A549 (cell line): ENCODE data around the gene CADM2. TPM values are rescaled to one million over a fixed set of nuclear protein-coding genes. Genes with fewer than 3 reads are reported as not detected.

ENCODE experiments used
- ATAC-seq, 2 experiments: fragments of 200-7000 bp in 1 of 2; fragments of >200 bp in 1 of 2; cut with Nextera tagmentation in 1 of 2; cut with Tn5 transposase in 1 of 2; 3 replicates each; pipeline versions ENCODE4 v1.8.0 to v1.9.1; 2018 to 2020; ENCODE audit warnings: mild to moderate bottlenecking in 1 of 2, moderate library complexity in 1 of 2
- CTCF ChIA-PET: fragments of 300-600 bp; sonication (Branson Sonifier 250); formaldehyde crosslinking; extraction: SDS; loops from one replicate; lab custom pipeline; 2021; ENCODE audit warnings: antibody characterized with exemption, inconsistent platforms; lab: Yijun Ruan, JAX
- POLR2A ChIA-PET: fragments of 350-600 bp; formaldehyde crosslinking; extraction: SDS; loops from one replicate; lab custom pipeline; 2021; ENCODE audit warnings: antibody characterized with exemption, inconsistent platforms; lab: Yijun Ruan, JAX
- DNase-seq, 2 experiments: peaks; one replicate each; pipeline versions ENCODE4 v3.0.0 to v3.0.0-alpha.2; 2011 to 2016; ENCODE audit warnings: low read depth in 1 of 2, low spot score in 1 of 2
- FAIRE-seq: peaks from 2 replicates; lab custom pipeline; 2011; peaks lifted over from hg19 to GRCh38; lab: Jason Lieb, UNC
- H3K27ac ChIP-seq, 2 experiments: fragments of >200 bp; sonication (Bioruptor Twin); formaldehyde crosslinking; 3 replicates each; pipeline ENCODE4 v1.5.1; 2016 to 2017
- H3K4me1 ChIP-seq: fragments of >200 bp; sonication (Bioruptor Twin); formaldehyde crosslinking; 3 replicates; pipeline ENCODE4 v1.6.1; 2016
- H3K4me2 ChIP-seq: fragments of >200 bp; sonication (Bioruptor Twin); formaldehyde crosslinking; 3 replicates; pipeline ENCODE4 v1.6.1; 2016
- H3K4me3 ChIP-seq: fragments of >200 bp; sonication (Bioruptor Twin); formaldehyde crosslinking; 3 replicates; pipeline ENCODE4 v1.5.1; 2016
- H3K9me3 ChIP-seq: fragments of >200 bp; sonication (Bioruptor Twin); formaldehyde crosslinking; 3 replicates; pipeline ENCODE4 v1.6.1; 2016
- CBX2 ChIP-seq: fragments of 200-600 bp; sonication (generic); IDR thresholded peaks from 2 replicates; pipeline ENCODE4 v1.6.1; 2016; ENCODE audit warnings: low read depth, mild to moderate bottlenecking, borderline replicate concordance
- CBX8 ChIP-seq: fragments of 200-600 bp; sonication (generic); IDR thresholded peaks from 2 replicates; pipeline ENCODE4 v1.6.1; 2016
- CHD2 ChIP-seq: fragments of 150-350 bp; IDR thresholded peaks from 2 replicates; pipeline ENCODE4 v1.6.1; 2014; ENCODE audit warnings: low read length; ENCODE audit not compliant: partially characterized antibody
- CTCF ChIP-seq: fragments of >200 bp; sonication (Bioruptor Twin); formaldehyde crosslinking; IDR thresholded peaks from 3 replicates; pipeline ENCODE4 v1.5.1; 2016
- ESRRA ChIP-seq: fragments of 150-350 bp; IDR thresholded peaks from 2 replicates; pipeline ENCODE4 v1.6.1; 2014; ENCODE audit warnings: mild to moderate bottlenecking, low read length, borderline replicate concordance
- FOSB ChIP-seq: fragments of 250-450 bp; sonication (Bioruptor Pico); IDR thresholded peaks from 2 replicates; pipeline ENCODE4 v1.5.0; 2020; ENCODE audit warnings: mild to moderate bottlenecking, moderate library complexity
- HDAC2 ChIP-seq: fragments of 200-600 bp; sonication (generic); IDR thresholded peaks from 2 replicates; pipeline ENCODE4 v1.6.1; 2016
- HES2 ChIP-seq: fragments of >200 bp; sonication (Bioruptor Twin); formaldehyde crosslinking; IDR thresholded peaks from 2 replicates; pipeline ENCODE4 v1.6.1; 2016
- HOXA7 ChIP-seq: fragments of 250-450 bp; sonication (Bioruptor Pico); IDR thresholded peaks from 2 replicates; pipeline ENCODE4 v1.5.0; 2020; ENCODE audit warnings: mild to moderate bottlenecking, moderate library complexity
- HOXB13 ChIP-seq: fragments of 250-450 bp; sonication (Bioruptor Pico); IDR thresholded peaks from 2 replicates; pipeline ENCODE4 v1.5.0; 2020; ENCODE audit warnings: low read depth, mild to moderate bottlenecking, moderate library complexity
- HOXB5 ChIP-seq: fragments of 250-450 bp; sonication (Bioruptor Pico); IDR thresholded peaks from 2 replicates; pipeline ENCODE4 v1.5.0; 2020; ENCODE audit warnings: mild to moderate bottlenecking, moderate library complexity
- JUN ChIP-seq, 2 experiments: fragments of >200 bp; sonication (Bioruptor Twin); formaldehyde crosslinking; IDR thresholded peaks; 2 replicates in 1 of 2; 3 replicates in 1 of 2; pipeline ENCODE4 v1.6.1; 2016 to 2017
- MYC ChIP-seq: IDR thresholded peaks from 2 replicates; pipeline ENCODE4 v1.6.1; 2012; ENCODE audit warnings: mild to moderate bottlenecking, inconsistent platforms, low read length, improper control_type of control experiment, borderline replicate concordance
- PHF8 ChIP-seq: fragments of 200-600 bp; sonication (generic); IDR thresholded peaks from 2 replicates; pipeline ENCODE4 v1.6.1; 2016; ENCODE audit warnings: low read depth, mild to moderate bottlenecking, antibody characterized with exemption, moderate library complexity, borderline replicate concordance
- RAD21 ChIP-seq, 2 experiments: fragments of >200 bp in 1 of 2; sonication (Bioruptor Twin) in 1 of 2; formaldehyde crosslinking in 1 of 2; IDR thresholded peaks in 1 of 2; conservative IDR thresholded peaks in 1 of 2; 2 replicates in 1 of 2; 3 replicates in 1 of 2; pipeline ENCODE4 v1.6.1; 2012 to 2018; ENCODE audit warnings: inconsistent platforms in 1 of 2
- RFX5 ChIP-seq: fragments of 450-650 bp; IDR thresholded peaks from 2 replicates; pipeline ENCODE4 v1.7.1; 2014; ENCODE audit warnings: antibody characterized with exemption, mild to moderate bottlenecking, moderate library complexity
- RNF2 ChIP-seq: fragments of 200-600 bp; sonication (generic); IDR thresholded peaks from 2 replicates; pipeline ENCODE4 v1.6.1; 2016; ENCODE audit warnings: low read depth, mild to moderate bottlenecking, antibody characterized with exemption, moderate library complexity, borderline replicate concordance
- TP53 ChIP-seq: fragments of 250-450 bp; sonication (Bioruptor Pico); IDR thresholded peaks from 2 replicates; pipeline ENCODE4 v1.5.0; 2021; ENCODE audit warnings: mild to moderate bottlenecking, moderate library complexity
- ZFP36 ChIP-seq: fragments of 450-650 bp; IDR thresholded peaks from 2 replicates; pipeline ENCODE4 v1.6.1; 2014; ENCODE audit warnings: borderline replicate concordance; ENCODE audit not compliant: partially characterized antibody
- ZNF302 ChIP-seq: fragments of 250-450 bp; sonication (Bioruptor Pico); IDR thresholded peaks from 2 replicates; pipeline ENCODE4 v1.9.0; 2021; ENCODE audit warnings: inconsistent platforms, mild to moderate bottlenecking, moderate library complexity
- ZSCAN20 ChIP-seq: fragments of 250-450 bp; sonication (Bioruptor Pico); IDR thresholded peaks from 2 replicates; pipeline ENCODE4 v1.8.0; 2022; ENCODE audit warnings: mild to moderate bottlenecking, moderate library complexity
- WGBS: methylation state at CpG from one replicate; pipeline ENCODE4 v1.1.6; 2017; ENCODE audit errors: missing lambda C conversion rate; 5-methylcytosine and 5-hydroxymethylcytosine counted together
- polyA plus RNA-seq, 4 experiments: library from polyadenylated mRNA; depleted of rRNA in 3 of 4; stranded (reverse); fragments of >200 nt; fragmentation: RNase III in 1 of 4; extraction: RNeasy Plus Mini Kit Qiagen cat#74134 plus additional on column Dnase treatment in 1 of 4; gene quantifications; 2 replicates in 3 of 4; 3 replicates in 1 of 4; pipeline ENCODE4 v1.2.3, GENCODE V29; 2011 to 2017
- TF ChIP-seq, protein P1 (sequence below): fragments of 250-450 bp; sonication (Bioruptor Pico); IDR thresholded peaks from 2 replicates; pipeline ENCODE4 v1.5.0; 2021; ENCODE audit warnings: mild to moderate bottlenecking, moderate library complexity, borderline replicate concordance
- TF ChIP-seq, protein P2 (sequence below): IDR thresholded peaks from 2 replicates; pipeline ENCODE4 v1.6.1; 2012; ENCODE audit warnings: low read depth, borderline replicate concordance
- TF ChIP-seq, protein P3 (sequence below): fragments of 250-450 bp; sonication (Bioruptor Pico); IDR thresholded peaks from 2 replicates; pipeline ENCODE4 v1.5.0; 2020; ENCODE audit warnings: low read depth, mild to moderate bottlenecking, moderate library complexity

Gene CADM2
- polyA plus RNA-seq, 2 of the 4 experiments (the other 2 are of a cell fraction): 0.05 to 0.71 TPM

DNA sequence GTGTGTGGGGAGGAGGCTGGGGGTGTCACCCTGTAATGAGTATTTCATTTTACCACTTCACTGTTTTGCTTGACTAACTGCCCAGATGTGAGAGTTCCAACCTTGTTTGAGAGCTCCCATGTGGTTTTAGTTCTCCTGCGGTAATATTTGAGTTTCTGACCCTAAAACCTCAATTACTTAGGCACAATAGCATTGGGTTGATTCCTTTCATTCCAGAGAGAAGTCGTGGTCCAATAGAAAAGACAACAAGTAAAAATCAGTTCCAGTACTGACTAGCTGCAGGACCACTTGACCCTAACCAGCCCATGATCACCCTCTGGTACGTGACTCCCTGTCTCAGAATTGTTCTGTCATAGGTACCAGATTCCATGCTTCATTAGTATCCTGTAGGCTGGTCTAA, 630.4 kb downstream of the CADM2 start (continued):
- TF ChIP-seq CHD2 (no peak), ZNF302 (CRISPR knock-in tag) (no peak), FOSB (CRISPR knock-in tag) (no peak)

DNA sequence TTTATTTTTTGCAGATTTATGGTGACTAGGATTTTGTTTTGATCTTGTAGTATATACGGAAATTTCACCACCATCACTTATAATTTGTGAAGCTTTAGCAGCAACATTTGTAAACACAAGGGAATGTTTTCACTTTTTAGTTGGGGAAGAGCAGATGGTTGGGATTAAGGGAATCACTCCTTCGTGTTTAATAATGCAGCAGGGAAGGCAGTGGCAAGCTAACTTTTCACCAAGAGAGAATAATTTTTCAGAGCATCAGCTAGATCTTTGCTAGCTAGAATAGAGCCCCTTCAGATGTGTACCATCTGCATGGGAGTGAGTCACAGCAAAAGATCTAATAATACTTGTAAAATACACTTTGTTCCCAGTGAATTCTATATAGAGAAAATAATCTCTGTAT, 632.7 kb downstream of the CADM2 start:
- FAIRE-seq: no peak
- TF ChIP-seq CTCF (no peak), CBX8 (no peak), ZFP36 (no peak)
- Histone ChIP-seq H3K4me1 (no peaks in the 10 kb centered on the region), H3K9me3 (no peaks in the 10 kb centered on the region), H3K4me2 (no peak overlapping the region), H3K27ac (no peak overlapping the region), H3K4me3 (no peak overlapping the region)
- no peak for DNase-seq
- no peak for ATAC-seq
- 22% methylated on average over 2 of the region's 2 CpGs for WGBS
- ChIA-PET POLR2A (no interaction called here), CTCF (no interaction called here)

DNA sequence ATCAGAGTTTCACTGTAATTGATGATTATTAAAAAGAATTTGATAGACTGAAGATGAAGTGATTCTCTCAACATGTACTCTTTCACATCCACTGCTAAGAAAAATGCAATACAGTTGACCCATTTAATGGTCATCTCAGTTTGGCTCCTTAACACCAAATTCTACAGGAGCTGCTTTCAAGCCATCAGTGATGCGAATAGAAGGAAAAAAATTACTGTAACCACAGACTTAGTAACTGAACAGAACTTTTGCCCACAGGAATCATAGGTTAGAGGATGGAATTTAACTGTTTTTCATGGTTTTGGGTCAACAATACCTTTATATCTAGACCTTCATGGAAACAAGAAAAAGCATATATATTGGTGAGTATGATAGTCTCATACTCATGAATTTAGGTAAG, 633.5 kb downstream of the CADM2 start:
- no peak overlapping the region for H3K4me2 ChIP-seq
- ATAC-seq: no peak
- ChIA-PET POLR2A (no interaction called here), CTCF (no interaction called here)
- 24% methylated on average over 1 of the region's 1 CpG for WGBS
- no peaks in the 10 kb centered on the region for H3K9me3 ChIP-seq
- H3K4me3 ChIP-seq: no peak overlapping the region
- TF ChIP-seq ZFP36: no peak
- TF ChIP-seq RFX5: no peak
- TF ChIP-seq HOXB5 (CRISPR knock-in tag): no peak
- TF ChIP-seq TP53 (CRISPR knock-in tag): no peak
- no peak for TF ChIP-seq PHF8
- TF ChIP-seq HOXB13 (CRISPR knock-in tag): no peak
- no peak for TF ChIP-seq ZSCAN20 (CRISPR knock-in tag)
- TF ChIP-seq, protein P1, sequence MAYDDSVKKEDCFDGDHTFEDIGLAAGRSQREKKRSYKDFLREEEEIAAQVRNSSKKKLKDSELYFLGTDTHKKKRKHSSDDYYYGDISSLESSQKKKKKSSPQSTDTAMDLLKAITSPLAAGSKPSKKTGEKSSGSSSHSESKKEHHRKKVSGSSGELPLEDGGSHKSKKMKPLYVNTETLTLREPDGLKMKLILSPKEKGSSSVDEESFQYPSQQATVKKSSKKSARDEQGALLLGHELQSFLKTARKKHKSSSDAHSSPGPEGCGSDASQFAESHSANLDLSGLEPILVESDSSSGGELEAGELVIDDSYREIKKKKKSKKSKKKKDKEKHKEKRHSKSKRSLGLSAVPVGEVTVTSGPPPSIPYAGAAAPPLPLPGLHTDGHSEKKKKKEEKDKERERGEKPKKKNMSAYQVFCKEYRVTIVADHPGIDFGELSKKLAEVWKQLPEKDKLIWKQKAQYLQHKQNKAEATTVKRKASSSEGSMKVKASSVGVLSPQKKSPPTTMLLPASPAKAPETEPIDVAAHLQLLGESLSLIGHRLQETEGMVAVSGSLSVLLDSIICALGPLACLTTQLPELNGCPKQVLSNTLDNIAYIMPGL (CRISPR knock-in tag): no peak
- no peak for TF ChIP-seq RNF2
- no peak for TF ChIP-seq RAD21 (conservative IDR thresholded peaks at IDR 0.05 in 1 of 2, IDR thresholded peaks at IDR 0.05 in 1 of 2)
- no peak for TF ChIP-seq MYC
- no peak for TF ChIP-seq HDAC2
- TF ChIP-seq ESRRA: no peak
- TF ChIP-seq, protein P2, sequence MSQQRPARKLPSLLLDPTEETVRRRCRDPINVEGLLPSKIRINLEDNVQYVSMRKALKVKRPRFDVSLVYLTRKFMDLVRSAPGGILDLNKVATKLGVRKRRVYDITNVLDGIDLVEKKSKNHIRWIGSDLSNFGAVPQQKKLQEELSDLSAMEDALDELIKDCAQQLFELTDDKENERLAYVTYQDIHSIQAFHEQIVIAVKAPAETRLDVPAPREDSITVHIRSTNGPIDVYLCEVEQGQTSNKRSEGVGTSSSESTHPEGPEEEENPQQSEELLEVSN: no peak
- no peak for TF ChIP-seq JUN (IDR thresholded peaks at IDR 0.05)
- no peak for TF ChIP-seq HOXA7
- TF ChIP-seq, protein P3, sequence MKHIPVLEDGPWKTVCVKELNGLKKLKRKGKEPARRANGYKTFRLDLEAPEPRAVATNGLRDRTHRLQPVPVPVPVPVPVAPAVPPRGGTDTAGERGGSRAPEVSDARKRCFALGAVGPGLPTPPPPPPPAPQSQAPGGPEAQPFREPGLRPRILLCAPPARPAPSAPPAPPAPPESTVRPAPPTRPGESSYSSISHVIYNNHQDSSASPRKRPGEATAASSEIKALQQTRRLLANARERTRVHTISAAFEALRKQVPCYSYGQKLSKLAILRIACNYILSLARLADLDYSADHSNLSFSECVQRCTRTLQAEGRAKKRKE (CRISPR knock-in tag): no peak
- no peak for TF ChIP-seq CBX2
- no peak for TF ChIP-seq HES2
- TF ChIP-seq, all 56 proteins: peak for 0
- FAIRE-seq: no peak
- DNase-seq: no peak
- no peaks in the 10 kb centered on the region for H3K4me1 ChIP-seq
- H3K27ac ChIP-seq: no peak overlapping the region
